IMR-90 (cell line): ENCODE measurements around the gene FMN1. TPM values are rescaled to one million over a fixed set of nuclear protein-coding genes. Genes with fewer than 3 reads are reported as not detected.

Source experiments
- ATAC-seq: fragments of 200-7000 bp; cut with Tn5 transposase; 2 replicates; pipeline ENCODE4 v1.9.1; 2020; ENCODE audit warnings: low read depth, mild to moderate bottlenecking, moderate library complexity
- BruUV-seq: library from RNA; stranded (reverse); fragments of 400-500 nt; replicated peaks from 2 replicates; lab custom pipeline; 2021; lab: Mats Ljungman, UMichigan
- CTCF ChIA-PET: fragments of 300-600 bp; formaldehyde crosslinking; extraction: SDS; loops from one replicate; lab custom pipeline; 2021; ENCODE audit warnings: antibody characterized with exemption; lab: Yijun Ruan, JAX
- POLR2A ChIA-PET: fragments of 300-600 bp; sonication (Branson Sonifier 250); formaldehyde crosslinking; loops from one replicate; lab custom pipeline; 2022; ENCODE audit warnings: antibody characterized with exemption; ENCODE audit not compliant: unreplicated experiment; lab: Charles Lee
- DNase-seq: peaks from one replicate; pipeline ENCODE4 v3.0.0; 2013
- H2AFZ ChIP-seq: replicated peaks from 2 replicates; pipeline ENCODE3; 2013; ENCODE audit warnings: low read length, mild to moderate bottlenecking; ENCODE audit not compliant: poor library complexity
- H2AK5ac ChIP-seq: 2 replicates; pipeline ENCODE4 v1.6.1; 2013; ENCODE audit warnings: low read depth, low read length, inconsistent platforms
- H2AK9ac ChIP-seq: replicated peaks from 2 replicates; pipeline ENCODE3; 2013; ENCODE audit warnings: mild to moderate bottlenecking, low read depth, low read length, moderate library complexity; ENCODE audit not compliant: poor library complexity
- H2BK120ac ChIP-seq: 2 replicates; pipeline ENCODE4 v1.6.1; 2013; ENCODE audit warnings: low read depth, low read length, inconsistent platforms
- H2BK15ac ChIP-seq: 3 replicates; pipeline ENCODE4 v1.6.1; 2013; ENCODE audit warnings: low read depth, low read length, inconsistent platforms
- H2BK20ac ChIP-seq: 2 replicates; pipeline ENCODE4 v1.6.1; 2013; ENCODE audit warnings: low read depth, mild to moderate bottlenecking, inconsistent platforms, low read length, moderate library complexity
- H2BK5ac ChIP-seq: 2 replicates; pipeline ENCODE4 v1.6.1; 2013; ENCODE audit warnings: mild to moderate bottlenecking, low read depth, low read length, inconsistent platforms; ENCODE audit not compliant: poor library complexity, severe bottlenecking
- H3K14ac ChIP-seq: replicated peaks from 2 replicates; pipeline ENCODE4 v1.6.1; 2013; ENCODE audit warnings: low read depth, low read length, inconsistent platforms
- H3K18ac ChIP-seq: 2 replicates; pipeline ENCODE4 v1.6.1; 2013; ENCODE audit warnings: low read depth, low read length, control low read depth
- H3K23ac ChIP-seq: 2 replicates; pipeline ENCODE4 v1.6.1; 2013; ENCODE audit warnings: low read depth, low read length, inconsistent platforms
- H3K27ac ChIP-seq: 2 replicates; pipeline ENCODE4 v1.5.1; 2013; ENCODE audit warnings: mild to moderate bottlenecking, control low read depth, low read length; ENCODE audit not compliant: insufficient read depth
- H3K27me3 ChIP-seq: 2 replicates; pipeline ENCODE4 v1.6.1; 2013; ENCODE audit warnings: low read length; ENCODE audit not compliant: control insufficient read depth, insufficient read depth
- H3K36me3 ChIP-seq: 2 replicates; pipeline ENCODE4 v1.6.1; 2013; ENCODE audit warnings: low read length, mixed read lengths; ENCODE audit not compliant: control insufficient read depth, insufficient read depth
- H3K4ac ChIP-seq: 2 replicates; pipeline ENCODE4 v1.6.1; 2013; ENCODE audit warnings: low read depth, low read length, inconsistent platforms
- H3K4me1 ChIP-seq: 2 replicates; pipeline ENCODE4 v1.6.1; 2013; ENCODE audit warnings: low read length, mixed read lengths; ENCODE audit not compliant: control insufficient read depth, insufficient read depth
- H3K4me2 ChIP-seq: 2 replicates; pipeline ENCODE4 v1.6.1; 2013; ENCODE audit warnings: low read depth, mild to moderate bottlenecking, control low read depth, low read length, moderate library complexity
- H3K4me3 ChIP-seq: 2 replicates; pipeline ENCODE4 v1.5.1; 2013; ENCODE audit warnings: low read depth, mild to moderate bottlenecking, control low read depth, low read length, moderate library complexity; ENCODE audit not compliant: insufficient read depth
- H3K56ac ChIP-seq: 2 replicates; pipeline ENCODE4 v1.6.1; 2013; ENCODE audit warnings: low read length, inconsistent platforms; ENCODE audit not compliant: insufficient read depth; ENCODE audit errors: extremely low read depth
- H3K79me1 ChIP-seq, 2 experiments: 2 replicates each; pipeline ENCODE4 v1.6.1; 2013; ENCODE audit warnings: low read length in 2 of 2, inconsistent platforms in 1 of 2, low read depth in 1 of 2
- H3K9ac ChIP-seq: 2 replicates; pipeline ENCODE4 v1.6.1; 2013; ENCODE audit warnings: low read depth, low read length, control low read depth
- H3K9me1 ChIP-seq: 2 replicates; pipeline ENCODE4 v1.6.1; 2013; ENCODE audit warnings: low read length, inconsistent platforms; ENCODE audit not compliant: insufficient read depth
- H3K9me3 ChIP-seq: 2 replicates; pipeline ENCODE4 v1.6.1; 2013; ENCODE audit warnings: low read length; ENCODE audit not compliant: control insufficient read depth, insufficient read depth
- H4K20me1 ChIP-seq: 2 replicates; pipeline ENCODE4 v1.6.1; 2013; ENCODE audit warnings: low read length, inconsistent platforms; ENCODE audit not compliant: insufficient read depth
- H4K5ac ChIP-seq: 2 replicates; pipeline ENCODE4 v1.6.1; 2013; ENCODE audit warnings: mild to moderate bottlenecking, low read depth, low read length, control low read depth
- H4K8ac ChIP-seq, 2 experiments: 2 replicates each; pipeline ENCODE4 v1.6.1; 2013; ENCODE audit warnings: low read depth in 2 of 2, low read length in 2 of 2, control low read depth in 1 of 2, inconsistent platforms in 1 of 2
- H4K91ac ChIP-seq: 2 replicates; pipeline ENCODE4 v1.6.1; 2013; ENCODE audit warnings: low read depth, low read length, inconsistent platforms; ENCODE audit not compliant: insufficient read depth
- CEBPB ChIP-seq: IDR thresholded peaks from 2 replicates; pipeline ENCODE4 v1.6.1; 2012; ENCODE audit warnings: low read depth, low read length, improper control_type of control experiment
- MAFK ChIP-seq: IDR thresholded peaks from 2 replicates; pipeline ENCODE4 v1.6.1; 2012; ENCODE audit warnings: low read depth, low read length, improper control_type of control experiment
- NFE2L2 ChIP-seq: fragments of 150-350 bp; IDR thresholded peaks from 2 replicates; pipeline ENCODE4 v1.6.1; 2016; ENCODE audit warnings: low read depth, mild to moderate bottlenecking, low read length
- POLR2A ChIP-seq: IDR thresholded peaks from 2 replicates; pipeline ENCODE4 v1.6.1; 2012; ENCODE audit warnings: mild to moderate bottlenecking, low read depth, low read length
- RCOR1 ChIP-seq: IDR thresholded peaks from 2 replicates; pipeline ENCODE4 v1.6.1; 2012; ENCODE audit warnings: mild to moderate bottlenecking, low read length, improper control_type of control experiment; ENCODE audit not compliant: insufficient replicate concordance
- SMC3 ChIP-seq: fragments of 150-350 bp; IDR thresholded peaks from 2 replicates; pipeline ENCODE4 v1.6.1; 2016; ENCODE audit warnings: low read depth, mild to moderate bottlenecking, antibody characterized with exemption, low read length, moderate library complexity
- WGBS, 2 experiments: methylation state at CpG; one replicate each; pipeline versions ENCODE4 v1.1.5 to v1.1.7; 2013; ENCODE audit warnings: missing lambda C conversion rate in 2 of 2; ENCODE audit not compliant: insufficient read length in 1 of 2; ENCODE audit errors: extremely low coverage in 2 of 2; 5-methylcytosine and 5-hydroxymethylcytosine counted together
- dilution Hi-C: fragments of 300-500 bp; cut with HindIII; formaldehyde crosslinking; loops from one replicate; pipeline ENCODE4 v1.14.3; 2018; ENCODE audit warnings: low sequenced_read_pairs; ENCODE audit not compliant: unreplicated experiment
- in situ Hi-C: fragments of 300-500 bp; cut with MboI; formaldehyde crosslinking; loops from 3 replicates; pipeline ENCODE4 v1.14.3; 2019; ENCODE audit warnings: low sequenced_read_pairs, inconsistent platforms, mixed read lengths
- intact Hi-C: fragments of 100-400 bp; cut with micrococcal nuclease; formaldehyde crosslinking; loops from 2 replicates; pipeline ENCODE4 v1.10.0; 2022
- polyA plus RNA-seq, 3 experiments: library from polyadenylated mRNA; depleted of rRNA; stranded (reverse); fragments of >200 nt; gene quantifications; 2 replicates each; pipeline ENCODE4 v1.2.3, GENCODE V29; 2012; ENCODE audit warnings: low replicate concordance in 1 of 3
- total RNA-seq: library from RNA; depleted of rRNA; stranded (reverse); fragments of >200 nt; gene quantifications from 2 replicates; pipeline ENCODE4 v1.2.3, GENCODE V29; 2012
- TF ChIP-seq, protein P1 (sequence below): fragments of 150-350 bp; IDR thresholded peaks from 2 replicates; pipeline ENCODE4 v1.6.1; 2016; ENCODE audit warnings: low read depth, mild to moderate bottlenecking, low read length, moderate library complexity, borderline replicate concordance

FMN1 gene
- total and polyA plus RNA-seq, 2 of the 4 experiments (the other 2 are of a cell fraction) = 7.3 to 17.6 TPM

DNA sequence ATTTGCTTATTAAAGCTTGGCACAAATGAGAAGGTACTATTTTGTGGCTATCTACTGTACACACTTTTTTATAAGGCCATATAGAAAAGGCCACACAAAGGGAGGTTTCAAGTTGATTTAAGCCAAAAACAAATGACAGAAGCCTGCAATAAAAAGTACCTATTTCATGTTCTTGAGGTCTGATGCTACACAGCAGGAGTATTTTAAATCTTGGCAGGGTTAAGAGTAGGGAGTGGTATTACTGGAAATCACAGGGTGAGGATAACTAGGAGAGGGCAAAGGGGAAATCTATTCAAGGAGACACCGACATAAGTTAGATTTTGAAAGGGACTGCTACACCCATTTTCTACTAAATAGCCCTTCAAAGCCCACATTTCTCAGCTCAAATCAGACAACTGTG is 330.5 kb downstream of the FMN1 start:
- ATAC-seq (no peak), DNase-seq (no peak)
- Histone ChIP-seq H3K56ac (no peak overlapping the region; the same call in 1 of the 2 replicates), H4K20me1 (no peaks in the 10 kb centered on the region), H3K9ac (no peak overlapping the region; the same call in 1 of the 2 replicates), H3K18ac (peak overlapping the region; percentile 85), H3K4me2 (no peak overlapping the region), H2BK15ac (0 out of 3 replicates have a peak overlapping the region, but pooled peaks have one; percentile 22), H3K23ac (peak overlapping the region; percentile 82; the same call in 1 of the 2 replicates), H3K27ac (peak overlapping the region; percentile 34; the same call in 1 of the 2 replicates), H3K4me1 (peaks cover 22% of the 10 kb centered on the region), H4K91ac (peak overlapping the region; percentile 35), H3K9me3 (no peaks in the 10 kb centered on the region), H4K5ac (peak overlapping the region; percentile 88), H2BK20ac (peak overlapping the region; percentile 83), H2AK9ac (no peak overlapping the region), H3K9me1 (peaks cover 23% of the 10 kb centered on the region), H3K4ac (peak overlapping the region; percentile 89), H2BK5ac (peak overlapping the region; percentile 95), H3K27me3 (no peaks in the 10 kb centered on the region), H3K79me1 (peaks cover 26 to 59% of the 10 kb centered on the region in 2 experiments), H2BK120ac (peak overlapping the region; percentile 83), H3K14ac (peak overlapping the region; percentile 6; the same call in 1 of the 2 replicates), H3K36me3 (no peaks in the 10 kb centered on the region; the same call in 1 of the 2 replicates), H3K4me3 (no peak overlapping the region), H4K8ac (peak overlapping the region; percentile 45 to 64; a peak in 3 of 4 replicates), H2AFZ (no peak overlapping the region), H2AK5ac (no peak overlapping the region)
- dilution Hi-C loops = no loop called here
- intact Hi-C loops = loop anchor here (10.0 kb wide), 1 partner anchor 271 kb away; no protein-coding TSS in a partner anchor
- in situ Hi-C loops = no loop called here
- WGBS, 2 experiments = no CpG with 5 or more reads among the region's 1 CpG
- no TSS peak for BruUV-seq
- POLR2A ChIA-PET = no interaction called here
- CTCF ChIA-PET = interaction anchor here (0.9 to 1.2 kb wide), 2 partner anchors 9 to 20 kb away, joined by 3 to 4 read pairs; no protein-coding TSS in a partner anchor
- TF ChIP-seq NFE2L2 = no peak
- no peak for TF ChIP-seq RCOR1
- TF ChIP-seq MAFK = no peak
- no peak for TF ChIP-seq POLR2A
- no peak for TF ChIP-seq SMC3
- TF ChIP-seq, protein P1, sequence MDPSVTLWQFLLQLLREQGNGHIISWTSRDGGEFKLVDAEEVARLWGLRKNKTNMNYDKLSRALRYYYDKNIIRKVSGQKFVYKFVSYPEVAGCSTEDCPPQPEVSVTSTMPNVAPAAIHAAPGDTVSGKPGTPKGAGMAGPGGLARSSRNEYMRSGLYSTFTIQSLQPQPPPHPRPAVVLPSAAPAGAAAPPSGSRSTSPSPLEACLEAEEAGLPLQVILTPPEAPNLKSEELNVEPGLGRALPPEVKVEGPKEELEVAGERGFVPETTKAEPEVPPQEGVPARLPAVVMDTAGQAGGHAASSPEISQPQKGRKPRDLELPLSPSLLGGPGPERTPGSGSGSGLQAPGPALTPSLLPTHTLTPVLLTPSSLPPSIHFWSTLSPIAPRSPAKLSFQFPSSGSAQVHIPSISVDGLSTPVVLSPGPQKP = no peak
- TF ChIP-seq CEBPB = no peak
